Neural cell (in vitro differentiated cells): Measurements from ENCODE around the gene SLC12A7.

Source experiments
- EP300 ChIP-seq: fragments of 450-650 bp; conservative IDR thresholded peaks from 2 replicates; pipeline ENCODE4 v1.6.1; 2014; ENCODE audit warnings: antibody characterized with exemption, mild to moderate bottlenecking, moderate library complexity; ENCODE audit not compliant: poor library complexity, severe bottlenecking
- POLR2AphosphoS5 ChIP-seq: IDR thresholded peaks from 2 replicates; pipeline ENCODE4 v1.6.1; 2012
- RAD21 ChIP-seq: fragments of 450-650 bp; conservative IDR thresholded peaks from 2 replicates; pipeline ENCODE4 v1.6.1; 2014; ENCODE audit warnings: antibody characterized with exemption, mild to moderate bottlenecking, moderate library complexity
- SMC3 ChIP-seq: fragments of 450-650 bp; conservative IDR thresholded peaks from 2 replicates; pipeline ENCODE4 v1.6.1; 2014; ENCODE audit warnings: antibody characterized with exemption, mild to moderate bottlenecking, moderate library complexity; ENCODE audit not compliant: poor library complexity
- TF ChIP-seq, protein P1 (sequence below): fragments of 450-650 bp; IDR thresholded peaks from 2 replicates; pipeline ENCODE4 v1.5.1; 2014; ENCODE audit warnings: antibody characterized with exemption, mild to moderate bottlenecking, moderate library complexity; ENCODE audit not compliant: poor library complexity, severe bottlenecking
- TF ChIP-seq, protein P2 (sequence below): IDR thresholded peaks from 2 replicates; pipeline ENCODE4 v1.6.1; 2012; ENCODE audit warnings: borderline replicate concordance

DNA sequence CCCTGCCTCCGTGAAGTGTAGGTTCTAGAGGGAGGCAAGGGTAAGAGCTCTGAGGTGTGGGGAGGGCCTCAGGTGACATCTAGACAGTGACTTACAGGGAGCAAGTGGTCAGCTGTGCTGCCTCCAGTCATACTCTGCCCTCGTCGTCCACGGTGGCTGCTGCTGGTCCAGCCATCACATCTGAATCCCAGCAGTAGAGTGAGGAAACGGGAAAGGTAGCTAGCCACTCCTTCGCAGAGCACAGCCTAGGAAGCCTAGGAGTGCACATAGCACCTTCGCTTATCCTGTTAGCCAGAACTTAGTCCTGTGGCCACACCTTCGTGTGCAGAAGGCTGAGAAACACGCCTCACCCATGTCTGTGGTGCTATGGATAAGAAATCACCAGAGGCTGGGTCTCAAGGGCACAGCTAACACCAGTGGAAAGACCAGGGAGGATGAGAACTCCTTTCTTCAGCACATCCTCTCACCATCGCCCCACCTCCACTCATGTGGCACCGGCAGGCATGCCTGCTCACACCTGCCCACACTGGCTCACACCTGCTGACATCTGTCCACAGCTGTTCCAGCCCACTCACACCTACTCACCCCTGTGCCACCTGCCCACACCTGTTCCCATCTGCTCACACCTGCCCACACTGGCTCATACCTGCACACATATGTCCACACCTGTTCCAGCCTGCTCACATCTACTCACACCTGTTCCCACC lies 45.0 kb upstream of the SLC12A7 start:
- TF ChIP-seq SMC3 (no peak), POLR2AphosphoS5 (no peak), RAD21 (no peak), EP300 (no peak)
- TF ChIP-seq, protein P1, sequence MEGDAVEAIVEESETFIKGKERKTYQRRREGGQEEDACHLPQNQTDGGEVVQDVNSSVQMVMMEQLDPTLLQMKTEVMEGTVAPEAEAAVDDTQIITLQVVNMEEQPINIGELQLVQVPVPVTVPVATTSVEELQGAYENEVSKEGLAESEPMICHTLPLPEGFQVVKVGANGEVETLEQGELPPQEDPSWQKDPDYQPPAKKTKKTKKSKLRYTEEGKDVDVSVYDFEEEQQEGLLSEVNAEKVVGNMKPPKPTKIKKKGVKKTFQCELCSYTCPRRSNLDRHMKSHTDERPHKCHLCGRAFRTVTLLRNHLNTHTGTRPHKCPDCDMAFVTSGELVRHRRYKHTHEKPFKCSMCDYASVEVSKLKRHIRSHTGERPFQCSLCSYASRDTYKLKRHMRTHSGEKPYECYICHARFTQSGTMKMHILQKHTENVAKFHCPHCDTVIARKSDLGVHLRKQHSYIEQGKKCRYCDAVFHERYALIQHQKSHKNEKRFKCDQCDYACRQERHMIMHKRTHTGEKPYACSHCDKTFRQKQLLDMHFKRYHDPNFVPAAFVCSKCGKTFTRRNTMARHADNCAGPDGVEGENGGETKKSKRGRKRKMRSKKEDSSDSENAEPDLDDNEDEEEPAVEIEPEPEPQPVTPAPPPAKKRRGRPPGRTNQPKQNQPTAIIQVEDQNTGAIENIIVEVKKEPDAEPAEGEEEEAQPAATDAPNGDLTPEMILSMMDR: no peak
- TF ChIP-seq, protein P2, sequence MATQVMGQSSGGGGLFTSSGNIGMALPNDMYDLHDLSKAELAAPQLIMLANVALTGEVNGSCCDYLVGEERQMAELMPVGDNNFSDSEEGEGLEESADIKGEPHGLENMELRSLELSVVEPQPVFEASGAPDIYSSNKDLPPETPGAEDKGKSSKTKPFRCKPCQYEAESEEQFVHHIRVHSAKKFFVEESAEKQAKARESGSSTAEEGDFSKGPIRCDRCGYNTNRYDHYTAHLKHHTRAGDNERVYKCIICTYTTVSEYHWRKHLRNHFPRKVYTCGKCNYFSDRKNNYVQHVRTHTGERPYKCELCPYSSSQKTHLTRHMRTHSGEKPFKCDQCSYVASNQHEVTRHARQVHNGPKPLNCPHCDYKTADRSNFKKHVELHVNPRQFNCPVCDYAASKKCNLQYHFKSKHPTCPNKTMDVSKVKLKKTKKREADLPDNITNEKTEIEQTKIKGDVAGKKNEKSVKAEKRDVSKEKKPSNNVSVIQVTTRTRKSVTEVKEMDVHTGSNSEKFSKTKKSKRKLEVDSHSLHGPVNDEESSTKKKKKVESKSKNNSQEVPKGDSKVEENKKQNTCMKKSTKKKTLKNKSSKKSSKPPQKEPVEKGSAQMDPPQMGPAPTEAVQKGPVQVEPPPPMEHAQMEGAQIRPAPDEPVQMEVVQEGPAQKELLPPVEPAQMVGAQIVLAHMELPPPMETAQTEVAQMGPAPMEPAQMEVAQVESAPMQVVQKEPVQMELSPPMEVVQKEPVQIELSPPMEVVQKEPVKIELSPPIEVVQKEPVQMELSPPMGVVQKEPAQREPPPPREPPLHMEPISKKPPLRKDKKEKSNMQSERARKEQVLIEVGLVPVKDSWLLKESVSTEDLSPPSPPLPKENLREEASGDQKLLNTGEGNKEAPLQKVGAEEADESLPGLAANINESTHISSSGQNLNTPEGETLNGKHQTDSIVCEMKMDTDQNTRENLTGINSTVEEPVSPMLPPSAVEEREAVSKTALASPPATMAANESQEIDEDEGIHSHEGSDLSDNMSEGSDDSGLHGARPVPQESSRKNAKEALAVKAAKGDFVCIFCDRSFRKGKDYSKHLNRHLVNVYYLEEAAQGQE: no peak
